Measurements from ENCODE around the gene ZFHX2. TPM values are rescaled to one million over a fixed set of nuclear protein-coding genes. Genes with fewer than 3 reads are reported as not detected.

ZFHX2 gene
- total and polyA plus RNA-seq, 2 of the 13 experiments (the other 11 are each of a cell fraction or from before 2014, with no cell fraction given): 0.17 to 0.44 TPM

GRCh38 chr14:23573384-23574015 lies 21.9 kb upstream of the ZFHX2 start (continued):
- TF ChIP-seq ZNF740 (CRISPR knock-in tag; IDR thresholded peaks at IDR 0.05) (no peak), SUZ12 (IDR thresholded peaks at IDR 0.05; ENCODE audit: low read depth, low read length) (no peak), RARG (CRISPR knock-in tag; IDR thresholded peaks at IDR 0.05; ENCODE audit: low read depth) (no peak), ELF4 (CRISPR knock-in tag; IDR thresholded peaks at IDR 0.05; ENCODE audit: borderline replicate concordance) (no peak), CTCF (CRISPR knock-in tag; IDR thresholded peaks at IDR 0.05) (no peak), HOMEZ (CRISPR knock-in tag; IDR thresholded peaks at IDR 0.05; ENCODE audit: low read depth) (no peak)

- BruUV-seq (replicated peaks): no TSS peak
- Histone ChIP-seq H3K9me3 (ENCODE audit: low read length) (no peaks in the 10 kb centered on the region), H3K27me3 (ENCODE audit: control insufficient read depth in 1 of 2, insufficient read depth in 2 of 2, low read length in 2 of 2) (peaks cover 2 to 8% of the 10 kb centered on the region in 2 experiments; a peak in 2 of 5 replicates), H3K4me1 (ENCODE audit: insufficient read depth, low read length) (peaks cover 52% of the 10 kb centered on the region), H3K4me2 (ENCODE audit: low read depth, low read length) (peak overlapping the region; percentile 76), H3K27ac (ENCODE audit: extremely low read length, insufficient read depth, low read length) (no peak overlapping the region), H3K36me3 (replicated peaks in 1 of 2; ENCODE audit: control insufficient read depth in 1 of 2, insufficient read depth in 2 of 2, low read length in 2 of 2) (no peaks in the 10 kb centered on the region), H3K4me3 (replicated peaks in 1 of 3; ENCODE audit: insufficient read depth in 1 of 3, low read depth in 2 of 3, low read length in 3 of 3) (peak overlapping the region in 1 of 3 experiments; percentile 51; a peak in 1 of 6 replicates), H3K79me2 (ENCODE audit: insufficient read depth, low read length) (no peaks in the 10 kb centered on the region), H2AFZ (ENCODE audit: low read length) (peak overlapping the region; percentile 11), H4K20me1 (ENCODE audit: insufficient read depth, low read length) (no peaks in the 10 kb centered on the region), H3K9ac (ENCODE audit: insufficient read depth, low read depth, low read length) (peak overlapping the region; percentile 9; the same call in 1 of the 2 replicates)
- DNase-seq (ENCODE audit: low spot score) (peak; percentile 3), FAIRE-seq (no peak), ATAC-seq (no peak)
- CTCF ChIA-PET (ENCODE audit: low intra/inter-chr PET ratio, low total read pairs): no interaction called here
- 34% methylated on average over 4 of the region's 4 CpGs for WGBS (ENCODE audit: low lambda C conversion rate)
- in situ Hi-C loops (cut with HindIII; ENCODE audit: extremely low pct_ligation_motif_present, low pct_unique_long_range_greater_than_20kb) (no loop called here), intact Hi-C loops (cut with micrococcal nuclease; ENCODE audit: unreplicated experiment) (no loop called here)
- POLR2A ChIA-PET: interaction anchor here (2.0 to 6.5 kb wide), 8 partner anchors 8 to 65 kb away, joined by 5 to 113 read pairs (median 10); partner anchors contain the start of genes DHRS2 and THTPA
- no peak for TF ChIP-seq ARID5B (CRISPR knock-in tag; IDR thresholded peaks at IDR 0.05)
- no peak for TF ChIP-seq PATZ1 (CRISPR knock-in tag; IDR thresholded peaks at IDR 0.05)
- TF ChIP-seq KMT2B (CRISPR knock-in tag; IDR thresholded peaks at IDR 0.05): no peak
- TF ChIP-seq DMAP1 (CRISPR knock-in tag; IDR thresholded peaks at IDR 0.05): no peak
- TF ChIP-seq JUND (CRISPR knock-in tag; IDR thresholded peaks at IDR 0.05): peak; percentile 19; the same call in 1 of the 2 replicates
- TF ChIP-seq FOXC1 (CRISPR knock-in tag; IDR thresholded peaks at IDR 0.05; ENCODE audit: borderline replicate concordance): peak; percentile 55; the same call in 1 of the 2 replicates
- TF ChIP-seq IKZF1 (IDR thresholded peaks at IDR 0.05): no peak
Observed at GRCh38 chr14:23572836-23573235, 21.3 kb upstream of the ZFHX2 start.

Data from HepG2 (cell line).